Measurements from ENCODE around the gene BFSP2. TPM values are rescaled to one million over a fixed set of nuclear protein-coding genes. Genes with fewer than 3 reads are reported as not detected.

BFSP2 gene
- total RNA-seq, 1 experiment from 2014 or later = not detected

DNA sequence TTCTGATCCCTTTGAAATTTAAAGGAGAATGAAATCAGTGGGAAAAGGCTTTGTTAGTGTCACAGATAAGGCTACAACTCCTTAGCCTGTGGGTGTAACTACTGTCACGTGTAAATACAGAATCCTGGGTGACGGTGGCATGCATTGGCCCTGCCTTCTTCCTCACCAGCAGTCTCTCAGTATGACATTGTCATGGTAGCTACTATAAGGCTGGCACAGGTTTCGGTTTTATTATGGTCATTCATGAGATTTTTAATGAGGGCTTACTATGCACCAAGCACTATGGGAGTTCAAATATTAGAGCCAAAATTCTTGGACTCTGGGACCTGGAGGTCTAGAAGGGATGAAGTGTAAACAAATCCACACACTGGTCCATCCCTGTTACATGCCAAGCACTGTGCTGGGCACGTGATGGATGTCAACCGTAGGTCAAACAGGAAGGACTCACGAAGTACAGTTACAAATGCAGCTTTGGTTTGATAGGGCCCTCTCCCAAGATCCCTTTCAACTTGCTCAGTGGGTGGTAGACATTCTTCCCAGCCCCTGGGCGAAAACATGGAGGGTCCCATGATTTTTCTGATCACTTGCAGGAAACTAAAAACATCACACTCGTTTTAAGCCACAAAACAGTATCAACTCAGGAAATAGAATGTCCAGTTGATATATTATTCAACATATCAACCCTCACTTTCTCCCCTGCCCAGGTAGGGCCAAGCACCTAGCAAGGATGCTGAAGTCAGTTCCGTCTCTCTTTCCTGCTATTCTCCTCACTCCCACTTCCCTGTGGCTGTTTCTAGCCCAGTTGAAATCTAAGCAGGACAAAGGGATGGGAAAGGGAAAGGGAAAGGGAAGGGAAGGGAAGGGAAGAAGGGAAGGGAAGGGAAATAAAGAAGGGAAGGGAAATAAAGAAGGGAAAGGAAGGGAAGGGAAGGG is 25.3 kb downstream of the BFSP2 start:
- Histone ChIP-seq H3K9me3 (no peaks in the 10 kb centered on the region), H3K27me3 (replicated peaks; ENCODE audit: control insufficient read depth, insufficient read depth, low read length) (no peaks in the 10 kb centered on the region), H3K36me3 (ENCODE audit: control insufficient read depth, insufficient read depth, low read length) (no peaks in the 10 kb centered on the region), H3K4me3 (ENCODE audit: low read depth, low read length) (no peak overlapping the region), H3K4me1 (peaks cover 4% of the 10 kb centered on the region; the same call in 1 of the 2 replicates)
- TF ChIP-seq, protein P1, sequence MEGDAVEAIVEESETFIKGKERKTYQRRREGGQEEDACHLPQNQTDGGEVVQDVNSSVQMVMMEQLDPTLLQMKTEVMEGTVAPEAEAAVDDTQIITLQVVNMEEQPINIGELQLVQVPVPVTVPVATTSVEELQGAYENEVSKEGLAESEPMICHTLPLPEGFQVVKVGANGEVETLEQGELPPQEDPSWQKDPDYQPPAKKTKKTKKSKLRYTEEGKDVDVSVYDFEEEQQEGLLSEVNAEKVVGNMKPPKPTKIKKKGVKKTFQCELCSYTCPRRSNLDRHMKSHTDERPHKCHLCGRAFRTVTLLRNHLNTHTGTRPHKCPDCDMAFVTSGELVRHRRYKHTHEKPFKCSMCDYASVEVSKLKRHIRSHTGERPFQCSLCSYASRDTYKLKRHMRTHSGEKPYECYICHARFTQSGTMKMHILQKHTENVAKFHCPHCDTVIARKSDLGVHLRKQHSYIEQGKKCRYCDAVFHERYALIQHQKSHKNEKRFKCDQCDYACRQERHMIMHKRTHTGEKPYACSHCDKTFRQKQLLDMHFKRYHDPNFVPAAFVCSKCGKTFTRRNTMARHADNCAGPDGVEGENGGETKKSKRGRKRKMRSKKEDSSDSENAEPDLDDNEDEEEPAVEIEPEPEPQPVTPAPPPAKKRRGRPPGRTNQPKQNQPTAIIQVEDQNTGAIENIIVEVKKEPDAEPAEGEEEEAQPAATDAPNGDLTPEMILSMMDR (IDR thresholded peaks at IDR 0.05; ENCODE audit: insufficient read depth in 1 of 2, low read depth in 1 of 2, low read length in 1 of 2, severe bottlenecking in 1 of 2, unreplicated experiment in 1 of 2) = no peak
- Mint-ChIP-seq H3K4me1 (ENCODE audit: low read depth, unreplicated experiment) (no peaks in the 10 kb centered on the region), H3K4me3 (ENCODE audit: unreplicated experiment) (no peak overlapping the region), H3K27ac (ENCODE audit: unreplicated experiment) (no peak overlapping the region), H3K36me3 (ENCODE audit: insufficient read depth, unreplicated experiment) (no peaks in the 10 kb centered on the region), H3K27me3 (ENCODE audit: insufficient read depth, unreplicated experiment) (no peaks in the 10 kb centered on the region), H3K9me3 (ENCODE audit: unreplicated experiment) (no peaks in the 10 kb centered on the region)
- BruUV-seq (replicated peaks) = no TSS peak
- CTCF ChIA-PET = no interaction called here
- intact Hi-C loops (cut with micrococcal nuclease; ENCODE audit: unreplicated experiment) = no loop called here
- DNase-seq = no peak
- POLR2A ChIA-PET = no interaction called here

DNA sequence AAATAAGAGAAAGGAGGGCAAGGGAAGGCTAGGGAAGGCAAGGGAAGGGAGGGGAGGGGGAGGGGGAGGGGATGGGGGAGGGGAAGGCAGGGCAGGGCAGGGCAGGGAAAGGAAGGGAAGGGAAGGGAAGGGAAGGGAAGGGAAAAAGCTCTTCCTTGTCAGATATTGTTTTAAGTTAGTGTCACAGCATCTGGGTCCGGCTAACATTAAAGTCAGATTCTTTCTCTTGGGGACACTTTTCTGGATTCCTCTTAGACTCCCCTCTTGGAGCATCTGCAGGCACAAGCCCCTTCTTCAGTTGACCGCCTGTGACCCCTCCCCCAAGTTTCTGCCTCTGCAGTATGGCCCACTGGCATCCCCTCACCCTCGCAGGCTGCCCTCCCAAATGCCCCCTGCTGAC is 26.0 kb downstream of the BFSP2 start:
- CTCF ChIA-PET = no interaction called here

DNA sequence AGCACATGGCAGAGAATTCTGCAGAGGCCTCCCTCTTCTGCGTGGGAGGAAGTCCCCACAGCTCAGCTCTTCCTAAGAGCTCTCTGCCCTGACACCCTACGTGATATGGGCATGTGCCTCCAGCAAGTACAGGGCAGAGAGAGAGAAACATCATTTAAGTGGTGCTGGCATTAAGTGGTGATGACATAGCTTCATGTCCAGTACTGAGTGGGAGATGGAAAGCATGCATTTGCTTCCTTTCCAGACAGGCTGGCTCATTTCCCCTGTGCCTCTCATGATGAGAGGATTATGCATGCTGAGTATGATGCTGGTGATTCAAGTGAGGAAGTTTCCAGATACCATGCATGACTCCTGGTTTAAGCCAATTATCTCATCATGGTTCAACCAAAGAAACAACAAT is 26.9 kb downstream of the BFSP2 start:
- ChIA-PET POLR2A (no interaction called here), CTCF (no interaction called here)
- peaks cover 4% of the 10 kb centered on the region; the same call in 1 of the 2 replicates for H3K4me1 ChIP-seq
- no peak overlapping the region for H3K4me3 Mint-ChIP-seq (ENCODE audit: unreplicated experiment)
- intact Hi-C loops (cut with micrococcal nuclease; ENCODE audit: unreplicated experiment) = no loop called here
- no peak overlapping the region for H3K27ac Mint-ChIP-seq (ENCODE audit: unreplicated experiment)
- no peaks in the 10 kb centered on the region for H3K9me3 Mint-ChIP-seq (ENCODE audit: unreplicated experiment)
- no peak for DNase-seq
- TF ChIP-seq, protein P1 (IDR thresholded peaks at IDR 0.05; ENCODE audit: insufficient read depth in 1 of 2, low read depth in 1 of 2, low read length in 1 of 2, severe bottlenecking in 1 of 2, unreplicated experiment in 1 of 2) = no peak
- no peaks in the 10 kb centered on the region for H3K4me1 Mint-ChIP-seq (ENCODE audit: low read depth, unreplicated experiment)
- H3K9me3 ChIP-seq = no peaks in the 10 kb centered on the region
- H3K27me3 Mint-ChIP-seq (ENCODE audit: insufficient read depth, unreplicated experiment) = no peaks in the 10 kb centered on the region
- no peaks in the 10 kb centered on the region for H3K36me3 ChIP-seq (ENCODE audit: control insufficient read depth, insufficient read depth, low read length)
- H3K36me3 Mint-ChIP-seq (ENCODE audit: insufficient read depth, unreplicated experiment) = no peaks in the 10 kb centered on the region
- H3K27me3 ChIP-seq (replicated peaks; ENCODE audit: control insufficient read depth, insufficient read depth, low read length) = no peaks in the 10 kb centered on the region
- H3K4me3 ChIP-seq (ENCODE audit: low read depth, low read length) = no peak overlapping the region
- no TSS peak for BruUV-seq (replicated peaks)

More for the DNA sequence above, 26.0 kb downstream of the BFSP2 start:
- Histone ChIP-seq H3K4me3 (ENCODE audit: low read depth, low read length) (no peak overlapping the region), H3K27me3 (replicated peaks; ENCODE audit: control insufficient read depth, insufficient read depth, low read length) (no peaks in the 10 kb centered on the region), H3K4me1 (peaks cover 4% of the 10 kb centered on the region; the same call in 1 of the 2 replicates), H3K9me3 (no peaks in the 10 kb centered on the region), H3K36me3 (ENCODE audit: control insufficient read depth, insufficient read depth, low read length) (no peaks in the 10 kb centered on the region)
- intact Hi-C loops (cut with micrococcal nuclease; ENCODE audit: unreplicated experiment) = no loop called here
- BruUV-seq (replicated peaks) = no TSS peak
- TF ChIP-seq, protein P1 (IDR thresholded peaks at IDR 0.05; ENCODE audit: insufficient read depth in 1 of 2, low read depth in 1 of 2, low read length in 1 of 2, severe bottlenecking in 1 of 2, unreplicated experiment in 1 of 2) = no peak
- H3K27me3 Mint-ChIP-seq (ENCODE audit: insufficient read depth, unreplicated experiment) = no peaks in the 10 kb centered on the region
- POLR2A ChIA-PET = no interaction called here
- no peak overlapping the region for H3K27ac Mint-ChIP-seq (ENCODE audit: unreplicated experiment)
- no peak for DNase-seq
- no peak overlapping the region for H3K4me3 Mint-ChIP-seq (ENCODE audit: unreplicated experiment)
- H3K4me1 Mint-ChIP-seq (ENCODE audit: low read depth, unreplicated experiment) = no peaks in the 10 kb centered on the region
- H3K36me3 Mint-ChIP-seq (ENCODE audit: insufficient read depth, unreplicated experiment) = no peaks in the 10 kb centered on the region
- H3K9me3 Mint-ChIP-seq (ENCODE audit: unreplicated experiment) = no peaks in the 10 kb centered on the region

Measured in Caco-2 (cell line).